ENCODE results near the gene NUP205. TPM values are rescaled to one million over a fixed set of nuclear protein-coding genes. Genes with fewer than 3 reads are reported as not detected.

NUP205 gene
- total RNA-seq, 1 experiment from 2014 or later: 90.4 TPM

DNA sequence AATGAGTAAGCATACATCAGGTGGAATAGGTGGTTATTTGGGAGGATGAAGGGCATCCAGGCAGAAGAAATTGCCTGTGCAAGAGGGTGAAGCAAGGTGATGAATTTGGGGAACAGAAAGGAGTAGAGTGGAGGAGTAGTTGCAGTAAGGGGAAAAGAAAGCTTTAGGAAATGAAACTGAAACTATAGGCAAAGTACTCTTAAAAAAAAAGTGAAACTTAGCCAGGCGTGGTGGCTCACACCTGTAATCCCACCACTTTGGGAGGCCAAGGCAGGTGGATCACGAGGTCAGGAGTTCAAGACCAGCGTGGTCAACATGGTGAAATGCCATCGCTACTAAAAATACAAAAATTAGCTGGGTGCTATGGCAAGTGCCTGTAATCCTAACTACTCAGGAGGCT lies 17.6 kb downstream of the NUP205 start:
- Histone ChIP-seq H3K27me3 (ENCODE audit: control insufficient read depth, insufficient read depth, low read length) (no peaks in the 10 kb centered on the region), H3K9me3 (ENCODE audit: control insufficient read depth, insufficient read depth, low read depth, low read length) (no peaks in the 10 kb centered on the region), H3K4me1 (ENCODE audit: control insufficient read depth, insufficient read depth, low read length) (no peaks in the 10 kb centered on the region), H3K27ac (ENCODE audit: low read length) (no peak overlapping the region), H3K4me3 (ENCODE audit: low read depth in 2 of 2, low read length in 2 of 2) (no peak overlapping the region), H3K36me3 (ENCODE audit: control insufficient read depth, insufficient read depth, low read length) (peaks cover 59% of the 10 kb centered on the region)
- no peak for ATAC-seq
- POLR2A ChIA-PET: no interaction called here
- CTCF ChIA-PET: no interaction called here
- TF ChIP-seq SIN3A (IDR thresholded peaks at IDR 0.05; ENCODE audit: borderline replicate concordance, insufficient read depth, low read depth, low read length): no peak
- TF ChIP-seq TCF7L2 (IDR thresholded peaks at IDR 0.05; ENCODE audit: low read depth, low read length): no peak
- no peak for TF ChIP-seq POLR2AphosphoS5 (IDR thresholded peaks at IDR 0.05; ENCODE audit: low read depth, low read length)
- TF ChIP-seq, protein P1, sequence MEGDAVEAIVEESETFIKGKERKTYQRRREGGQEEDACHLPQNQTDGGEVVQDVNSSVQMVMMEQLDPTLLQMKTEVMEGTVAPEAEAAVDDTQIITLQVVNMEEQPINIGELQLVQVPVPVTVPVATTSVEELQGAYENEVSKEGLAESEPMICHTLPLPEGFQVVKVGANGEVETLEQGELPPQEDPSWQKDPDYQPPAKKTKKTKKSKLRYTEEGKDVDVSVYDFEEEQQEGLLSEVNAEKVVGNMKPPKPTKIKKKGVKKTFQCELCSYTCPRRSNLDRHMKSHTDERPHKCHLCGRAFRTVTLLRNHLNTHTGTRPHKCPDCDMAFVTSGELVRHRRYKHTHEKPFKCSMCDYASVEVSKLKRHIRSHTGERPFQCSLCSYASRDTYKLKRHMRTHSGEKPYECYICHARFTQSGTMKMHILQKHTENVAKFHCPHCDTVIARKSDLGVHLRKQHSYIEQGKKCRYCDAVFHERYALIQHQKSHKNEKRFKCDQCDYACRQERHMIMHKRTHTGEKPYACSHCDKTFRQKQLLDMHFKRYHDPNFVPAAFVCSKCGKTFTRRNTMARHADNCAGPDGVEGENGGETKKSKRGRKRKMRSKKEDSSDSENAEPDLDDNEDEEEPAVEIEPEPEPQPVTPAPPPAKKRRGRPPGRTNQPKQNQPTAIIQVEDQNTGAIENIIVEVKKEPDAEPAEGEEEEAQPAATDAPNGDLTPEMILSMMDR (IDR thresholded peaks at IDR 0.05): no peak
- TF ChIP-seq, protein P2, sequence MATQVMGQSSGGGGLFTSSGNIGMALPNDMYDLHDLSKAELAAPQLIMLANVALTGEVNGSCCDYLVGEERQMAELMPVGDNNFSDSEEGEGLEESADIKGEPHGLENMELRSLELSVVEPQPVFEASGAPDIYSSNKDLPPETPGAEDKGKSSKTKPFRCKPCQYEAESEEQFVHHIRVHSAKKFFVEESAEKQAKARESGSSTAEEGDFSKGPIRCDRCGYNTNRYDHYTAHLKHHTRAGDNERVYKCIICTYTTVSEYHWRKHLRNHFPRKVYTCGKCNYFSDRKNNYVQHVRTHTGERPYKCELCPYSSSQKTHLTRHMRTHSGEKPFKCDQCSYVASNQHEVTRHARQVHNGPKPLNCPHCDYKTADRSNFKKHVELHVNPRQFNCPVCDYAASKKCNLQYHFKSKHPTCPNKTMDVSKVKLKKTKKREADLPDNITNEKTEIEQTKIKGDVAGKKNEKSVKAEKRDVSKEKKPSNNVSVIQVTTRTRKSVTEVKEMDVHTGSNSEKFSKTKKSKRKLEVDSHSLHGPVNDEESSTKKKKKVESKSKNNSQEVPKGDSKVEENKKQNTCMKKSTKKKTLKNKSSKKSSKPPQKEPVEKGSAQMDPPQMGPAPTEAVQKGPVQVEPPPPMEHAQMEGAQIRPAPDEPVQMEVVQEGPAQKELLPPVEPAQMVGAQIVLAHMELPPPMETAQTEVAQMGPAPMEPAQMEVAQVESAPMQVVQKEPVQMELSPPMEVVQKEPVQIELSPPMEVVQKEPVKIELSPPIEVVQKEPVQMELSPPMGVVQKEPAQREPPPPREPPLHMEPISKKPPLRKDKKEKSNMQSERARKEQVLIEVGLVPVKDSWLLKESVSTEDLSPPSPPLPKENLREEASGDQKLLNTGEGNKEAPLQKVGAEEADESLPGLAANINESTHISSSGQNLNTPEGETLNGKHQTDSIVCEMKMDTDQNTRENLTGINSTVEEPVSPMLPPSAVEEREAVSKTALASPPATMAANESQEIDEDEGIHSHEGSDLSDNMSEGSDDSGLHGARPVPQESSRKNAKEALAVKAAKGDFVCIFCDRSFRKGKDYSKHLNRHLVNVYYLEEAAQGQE (IDR thresholded peaks at IDR 0.05; ENCODE audit: insufficient read depth in 1 of 2, low read depth in 2 of 2, low read length in 1 of 2): no peak
- no peak for DNase-seq (ENCODE audit: low read depth, low spot score)
- no TSS peak for BruUV-seq (replicated peaks)
- intact Hi-C loops (cut with micrococcal nuclease; ENCODE audit: unreplicated experiment) (no loop called here), in situ Hi-C loops (cut with HindIII; ENCODE audit: low pct_unique_long_range_greater_than_20kb, low sequenced_read_pairs) (no loop called here)

DNA sequence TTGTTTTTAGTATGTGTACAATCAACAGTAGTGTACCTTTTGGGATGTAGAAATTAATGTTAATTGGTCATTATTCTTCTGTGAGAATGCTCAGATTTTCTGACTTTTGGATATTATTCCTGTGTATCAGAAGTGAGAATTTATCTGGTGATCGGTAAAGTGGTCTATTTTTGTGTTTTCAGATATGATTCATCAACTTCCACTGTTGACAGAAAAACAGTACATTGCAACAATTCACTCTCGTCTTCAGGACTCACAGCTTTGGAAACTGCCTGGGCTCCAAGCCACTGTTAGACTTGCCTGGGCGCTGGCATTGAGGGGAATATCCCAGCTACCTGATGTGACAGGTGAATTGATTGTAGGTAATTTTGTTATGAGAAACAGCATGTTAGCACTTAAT lies 20.9 kb downstream of the NUP205 start:
- Histone ChIP-seq H3K27ac (ENCODE audit: low read length) (no peak overlapping the region), H3K4me1 (ENCODE audit: control insufficient read depth, insufficient read depth, low read length) (no peaks in the 10 kb centered on the region), H3K36me3 (ENCODE audit: control insufficient read depth, insufficient read depth, low read length) (peaks cover 56% of the 10 kb centered on the region), H3K27me3 (ENCODE audit: control insufficient read depth, insufficient read depth, low read length) (no peaks in the 10 kb centered on the region), H3K4me3 (ENCODE audit: low read depth in 2 of 2, low read length in 2 of 2) (no peak overlapping the region), H3K9me3 (ENCODE audit: control insufficient read depth, insufficient read depth, low read depth, low read length) (no peaks in the 10 kb centered on the region)
- POLR2A ChIA-PET: no interaction called here
- no peak for ATAC-seq
- BruUV-seq (replicated peaks): no TSS peak
- intact Hi-C loops (cut with micrococcal nuclease; ENCODE audit: unreplicated experiment) (no loop called here), in situ Hi-C loops (cut with HindIII; ENCODE audit: low pct_unique_long_range_greater_than_20kb, low sequenced_read_pairs) (no loop called here)
- no peak for TF ChIP-seq POLR2AphosphoS5 (IDR thresholded peaks at IDR 0.05; ENCODE audit: low read depth, low read length)
- TF ChIP-seq, protein P1 (IDR thresholded peaks at IDR 0.05): no peak
- no peak for DNase-seq (ENCODE audit: low read depth, low spot score)
- CTCF ChIA-PET: no interaction called here

Data from Panc1 (cell line).